ENCODE results near the gene SMG7.

SMG7 gene

GRCh38 chr1:183522104-183522503 is 49.8 kb downstream of the SMG7 start:
- Histone ChIP-seq H3K27ac (ENCODE audit: extremely low read depth, low read depth, low read length) (no peak overlapping the region), H3K4me1 (ENCODE audit: control insufficient read depth, insufficient read depth, low read length) (no peaks in the 10 kb centered on the region), H3K4me3 (ENCODE audit: low read depth, low read length) (no peak overlapping the region), H3K36me3 (ENCODE audit: control insufficient read depth in 2 of 2, insufficient read depth in 1 of 2, low read length in 2 of 2) (peaks cover 12 to 36% of the 10 kb centered on the region in 2 experiments; a peak in 2 of 3 replicates), H3K9me3 (ENCODE audit: control insufficient read depth, insufficient read depth, low read depth, low read length) (no peaks in the 10 kb centered on the region)
- TF ChIP-seq ZNF561 (tag by site-specific recombination; IDR thresholded peaks at IDR 0.05; ENCODE audit: borderline replicate concordance) (no peak), ZNF354C (tag by site-specific recombination; IDR thresholded peaks at IDR 0.05; ENCODE audit: borderline replicate concordance, low read depth) (no peak), ZNF707 (tag by site-specific recombination; IDR thresholded peaks at IDR 0.05) (no peak), ZFP41 (tag by site-specific recombination; IDR thresholded peaks at IDR 0.05; ENCODE audit: borderline replicate concordance) (no peak), ZNF366 (tag by site-specific recombination; conservative IDR thresholded peaks at IDR 0.05) (no peak), SCRT1 (tag by site-specific recombination; IDR thresholded peaks at IDR 0.05; ENCODE audit: borderline replicate concordance) (no peak), ZNF473 (tag by site-specific recombination; IDR thresholded peaks at IDR 0.05) (no peak), ZFP37 (tag by site-specific recombination; IDR thresholded peaks at IDR 0.05) (no peak), ZNF544 (tag by site-specific recombination; IDR thresholded peaks at IDR 0.05) (no peak)
- TF ChIP-seq, protein P1, sequence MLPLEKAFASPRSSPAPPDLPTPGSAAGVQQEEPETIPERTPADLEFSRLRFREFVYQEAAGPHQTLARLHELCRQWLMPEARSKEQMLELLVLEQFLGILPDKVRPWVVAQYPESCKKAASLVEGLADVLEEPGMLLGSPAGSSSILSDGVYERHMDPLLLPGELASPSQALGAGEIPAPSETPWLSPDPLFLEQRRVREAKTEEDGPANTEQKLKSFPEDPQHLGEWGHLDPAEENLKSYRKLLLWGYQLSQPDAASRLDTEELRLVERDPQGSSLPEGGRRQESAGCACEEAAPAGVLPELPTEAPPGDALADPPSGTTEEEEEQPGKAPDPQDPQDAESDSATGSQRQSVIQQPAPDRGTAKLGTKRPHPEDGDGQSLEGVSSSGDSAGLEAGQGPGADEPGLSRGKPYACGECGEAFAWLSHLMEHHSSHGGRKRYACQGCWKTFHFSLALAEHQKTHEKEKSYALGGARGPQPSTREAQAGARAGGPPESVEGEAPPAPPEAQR (tag by site-specific recombination; IDR thresholded peaks at IDR 0.05), result no peak
- POLR2A ChIA-PET, result no interaction called here
- CTCF ChIA-PET, result interaction anchor here (0.6 kb wide), 1 partner anchor 213 kb away, joined by 3 read pairs; no protein-coding TSS in a partner anchor

DNA sequence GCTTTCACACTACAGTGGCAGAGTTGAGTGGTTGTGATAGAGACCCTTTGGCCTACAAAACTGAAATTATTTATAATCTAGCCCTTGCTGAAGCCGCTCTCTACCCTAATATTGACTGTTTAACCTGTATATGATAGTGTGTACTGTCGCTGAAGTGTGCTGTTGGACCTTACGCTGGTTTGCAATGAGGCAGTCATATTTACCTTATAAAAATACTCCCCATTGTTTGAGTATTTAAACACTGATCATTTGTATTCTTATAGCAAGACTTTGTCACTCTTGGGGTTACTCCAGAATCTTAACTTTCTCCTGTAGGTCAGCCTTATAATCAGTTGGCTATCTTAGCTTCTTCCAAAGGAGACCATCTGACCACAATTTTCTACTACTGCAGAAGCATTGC is 56.3 kb downstream of the SMG7 start:
- no peak overlapping the region for H3K27ac ChIP-seq (ENCODE audit: extremely low read depth, low read depth, low read length)
- no peak overlapping the region for H3K4me3 ChIP-seq (ENCODE audit: low read depth, low read length)
- CTCF ChIA-PET, result no interaction called here
- no peaks in the 10 kb centered on the region for H3K9me3 ChIP-seq (ENCODE audit: control insufficient read depth, insufficient read depth, low read depth, low read length)
- H3K4me1 ChIP-seq (ENCODE audit: control insufficient read depth, insufficient read depth, low read length), result no peaks in the 10 kb centered on the region
- H3K36me3 ChIP-seq (ENCODE audit: control insufficient read depth in 2 of 2, insufficient read depth in 1 of 2, low read length in 2 of 2), result peaks cover 15 to 47% of the 10 kb centered on the region in 2 experiments
- TF ChIP-seq BCL11A (tag by site-specific recombination; IDR thresholded peaks at IDR 0.05; ENCODE audit: low read depth), result no peak
- no peak for TF ChIP-seq ZNF571 (tag by site-specific recombination; IDR thresholded peaks at IDR 0.05)
- no peak for TF ChIP-seq ZNF146 (tag by site-specific recombination; IDR thresholded peaks at IDR 0.05)
- no peak for TF ChIP-seq OSR2 (tag by site-specific recombination; IDR thresholded peaks at IDR 0.05)
- no peak for TF ChIP-seq RBAK (tag by site-specific recombination; IDR thresholded peaks at IDR 0.05)
- TF ChIP-seq ZNF239 (tag by site-specific recombination; IDR thresholded peaks at IDR 0.05), result no peak
- TF ChIP-seq ZNF791 (tag by site-specific recombination; IDR thresholded peaks at IDR 0.05), result no peak
- TF ChIP-seq, protein P2, sequence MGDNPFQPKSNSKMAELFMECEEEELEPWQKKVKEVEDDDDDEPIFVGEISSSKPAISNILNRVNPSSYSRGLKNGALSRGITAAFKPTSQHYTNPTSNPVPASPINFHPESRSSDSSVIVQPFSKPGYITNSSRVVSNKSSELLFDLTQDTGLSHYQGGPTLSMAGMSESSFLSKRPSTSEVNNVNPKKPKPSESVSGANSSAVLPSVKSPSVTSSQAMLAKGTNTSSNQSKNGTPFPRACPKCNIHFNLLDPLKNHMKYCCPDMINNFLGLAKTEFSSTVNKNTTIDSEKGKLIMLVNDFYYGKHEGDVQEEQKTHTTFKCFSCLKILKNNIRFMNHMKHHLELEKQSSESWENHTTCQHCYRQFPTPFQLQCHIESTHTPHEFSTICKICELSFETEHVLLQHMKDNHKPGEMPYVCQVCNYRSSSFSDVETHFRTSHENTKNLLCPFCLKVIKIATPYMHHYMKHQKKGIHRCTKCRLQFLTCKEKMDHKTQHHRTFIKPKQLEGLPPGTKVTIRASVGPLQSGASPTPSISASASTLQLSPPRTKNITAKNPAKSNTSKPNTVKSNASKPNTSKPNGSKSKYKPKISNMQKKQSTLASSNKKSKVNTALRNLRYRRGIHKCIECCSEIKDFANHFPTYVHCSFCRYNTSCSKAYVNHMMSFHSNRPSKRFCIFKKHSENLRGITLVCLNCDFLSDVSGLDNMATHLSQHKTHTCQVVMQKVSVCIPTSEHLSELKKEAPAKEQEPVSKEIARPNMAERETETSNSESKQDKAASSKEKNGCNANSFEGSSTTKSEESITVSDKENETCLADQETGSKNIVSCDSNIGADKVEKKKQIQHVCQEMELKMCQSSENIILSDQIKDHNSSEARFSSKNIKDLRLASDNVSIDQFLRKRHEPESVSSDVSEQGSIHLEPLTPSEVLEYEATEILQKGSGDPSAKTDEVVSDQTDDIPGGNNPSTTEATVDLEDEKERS (tag by site-specific recombination; IDR thresholded peaks at IDR 0.05), result no peak
- no peak for TF ChIP-seq ZNF138 (tag by site-specific recombination; IDR thresholded peaks at IDR 0.05; ENCODE audit: borderline replicate concordance)
- TF ChIP-seq, protein P3, sequence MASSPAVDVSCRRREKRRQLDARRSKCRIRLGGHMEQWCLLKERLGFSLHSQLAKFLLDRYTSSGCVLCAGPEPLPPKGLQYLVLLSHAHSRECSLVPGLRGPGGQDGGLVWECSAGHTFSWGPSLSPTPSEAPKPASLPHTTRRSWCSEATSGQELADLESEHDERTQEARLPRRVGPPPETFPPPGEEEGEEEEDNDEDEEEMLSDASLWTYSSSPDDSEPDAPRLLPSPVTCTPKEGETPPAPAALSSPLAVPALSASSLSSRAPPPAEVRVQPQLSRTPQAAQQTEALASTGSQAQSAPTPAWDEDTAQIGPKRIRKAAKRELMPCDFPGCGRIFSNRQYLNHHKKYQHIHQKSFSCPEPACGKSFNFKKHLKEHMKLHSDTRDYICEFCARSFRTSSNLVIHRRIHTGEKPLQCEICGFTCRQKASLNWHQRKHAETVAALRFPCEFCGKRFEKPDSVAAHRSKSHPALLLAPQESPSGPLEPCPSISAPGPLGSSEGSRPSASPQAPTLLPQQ (tag by site-specific recombination; IDR thresholded peaks at IDR 0.05), result no peak
- TF ChIP-seq ZNF24 (tag by site-specific recombination; IDR thresholded peaks at IDR 0.05), result no peak
- TF ChIP-seq, protein P4, sequence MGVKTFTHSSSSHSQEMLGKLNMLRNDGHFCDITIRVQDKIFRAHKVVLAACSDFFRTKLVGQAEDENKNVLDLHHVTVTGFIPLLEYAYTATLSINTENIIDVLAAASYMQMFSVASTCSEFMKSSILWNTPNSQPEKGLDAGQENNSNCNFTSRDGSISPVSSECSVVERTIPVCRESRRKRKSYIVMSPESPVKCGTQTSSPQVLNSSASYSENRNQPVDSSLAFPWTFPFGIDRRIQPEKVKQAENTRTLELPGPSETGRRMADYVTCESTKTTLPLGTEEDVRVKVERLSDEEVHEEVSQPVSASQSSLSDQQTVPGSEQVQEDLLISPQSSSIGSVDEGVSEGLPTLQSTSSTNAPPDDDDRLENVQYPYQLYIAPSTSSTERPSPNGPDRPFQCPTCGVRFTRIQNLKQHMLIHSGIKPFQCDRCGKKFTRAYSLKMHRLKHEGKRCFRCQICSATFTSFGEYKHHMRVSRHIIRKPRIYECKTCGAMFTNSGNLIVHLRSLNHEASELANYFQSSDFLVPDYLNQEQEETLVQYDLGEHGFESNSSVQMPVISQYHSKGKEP (tag by site-specific recombination; IDR thresholded peaks at IDR 0.05), result no peak
- TF ChIP-seq ZFP69B (tag by site-specific recombination; IDR thresholded peaks at IDR 0.05), result no peak
- no peak for TF ChIP-seq SP2 (tag by site-specific recombination; IDR thresholded peaks at IDR 0.05)
- POLR2A ChIA-PET, result no interaction called here

Measured in HEK293 (cell line).